Naive thymus-derived CD4-positive, alpha-beta T cell (primary cell): ENCODE results near the gene TRMT13. TPM values are rescaled to one million over a fixed set of nuclear protein-coding genes. Genes with fewer than 3 reads are reported as not detected.
A peak's percentile ranks its signal among the peaks of the same experiment; 100 is the strongest.

Source experiments
- ATAC-seq: fragments of 150-1000 bp; cut with Tn5 transposase; 2 replicates; pipeline ENCODE4 v1.10.0; 2021; ENCODE audit warnings: mild to moderate bottlenecking, moderate library complexity
- CTCF ChIA-PET: fragments of 350-600 bp; sonication (Branson Sonifier 250); formaldehyde crosslinking; loops from one replicate; lab custom pipeline; 2021; ENCODE audit warnings: antibody characterized with exemption; lab: Charles Lee
- POLR2A ChIA-PET: fragments of 350-600 bp; sonication (Branson Sonifier 250); formaldehyde crosslinking; loops from one replicate; lab custom pipeline; 2021; ENCODE audit warnings: antibody characterized with exemption, inconsistent platforms; lab: Charles Lee
- DNase-seq, 9 donors: peaks; one replicate each; pipeline versions ENCODE4 v3.0.0 to v3.0.0-alpha.2; 2020 to 2022; ENCODE audit warnings: mixed read lengths in 1 of 9
- H3K27ac ChIP-seq: one replicate; pipeline ENCODE4 v1.7.0; 2013; ENCODE audit warnings: mild to moderate bottlenecking, low read depth, low read length, moderate library complexity
- H3K27me3 ChIP-seq, 2 donors: one replicate each; pipeline ENCODE4 v1.7.0; 2013; ENCODE audit warnings: low read length in 2 of 2, mild to moderate bottlenecking in 2 of 2, moderate library complexity in 2 of 2; ENCODE audit not compliant: control insufficient read depth in 2 of 2, insufficient read depth in 2 of 2
- H3K36me3 ChIP-seq, 3 experiments: 1 replicate in 2 of 3; 2 replicates in 1 of 3; pipeline ENCODE4 v1.7.0; 2013; ENCODE audit warnings: low read length in 3 of 3, mild to moderate bottlenecking in 3 of 3, moderate library complexity in 1 of 3; ENCODE audit not compliant: insufficient read depth in 3 of 3, control insufficient read depth in 2 of 3
- H3K4me1 ChIP-seq, 2 donors: one replicate each; pipeline ENCODE4 v1.7.0; 2013; ENCODE audit warnings: low read length in 2 of 2, mild to moderate bottlenecking in 2 of 2, moderate library complexity in 1 of 2; ENCODE audit not compliant: control insufficient read depth in 2 of 2, insufficient read depth in 2 of 2
- H3K4me3 ChIP-seq: 2 replicates; pipeline ENCODE4 v1.7.0; 2013; ENCODE audit warnings: mild to moderate bottlenecking, low read length
- H3K9me3 ChIP-seq, 3 experiments: 1 replicate in 2 of 3; 2 replicates in 1 of 3; pipeline ENCODE4 v1.7.0; 2013; ENCODE audit warnings: low read length in 3 of 3; ENCODE audit not compliant: control insufficient read depth in 2 of 3
- H3K27ac Mint-ChIP-seq, 9 donors: one replicate each; pipeline ENCODE4 v1.8.0; 2020 to 2022; ENCODE audit warnings: mixed read lengths in 9 of 9, mild to moderate bottlenecking in 8 of 9, moderate library complexity in 5 of 9, inconsistent platforms in 2 of 9
- H3K27me3 Mint-ChIP-seq, 5 donors: one replicate each; pipeline ENCODE4 v1.8.0; 2021 to 2022; ENCODE audit warnings: mixed read lengths in 5 of 5, mild to moderate bottlenecking in 1 of 5
- H3K36me3 Mint-ChIP-seq, 5 donors: one replicate each; pipeline ENCODE4 v1.8.0; 2020 to 2022; ENCODE audit warnings: mixed read lengths in 5 of 5, mild to moderate bottlenecking in 3 of 5, inconsistent platforms in 1 of 5
- H3K4me1 Mint-ChIP-seq, 7 donors: one replicate each; pipeline ENCODE4 v1.8.0; 2020 to 2022; ENCODE audit warnings: mixed read lengths in 7 of 7, mild to moderate bottlenecking in 3 of 7, inconsistent platforms in 1 of 7
- H3K4me3 Mint-ChIP-seq, 10 donors: one replicate each; pipeline ENCODE4 v1.8.0; 2020 to 2022; ENCODE audit warnings: mild to moderate bottlenecking in 10 of 10, mixed read lengths in 10 of 10, moderate library complexity in 6 of 10, inconsistent platforms in 2 of 10
- H3K9me3 Mint-ChIP-seq, 11 donors: one replicate each; pipeline ENCODE4 v1.8.0; 2020 to 2022; ENCODE audit warnings: mixed read lengths in 11 of 11, mild to moderate bottlenecking in 4 of 11, inconsistent platforms in 1 of 11, moderate library complexity in 1 of 11
- intact Hi-C, 2 donors: fragments of 100-400 bp; cut with micrococcal nuclease; formaldehyde crosslinking; loops; one replicate each; pipeline ENCODE4 v1.15.1; 2023
- polyA plus RNA-seq, 2 donors: library from polyadenylated mRNA; unstranded; fragments of 300-500 nt; fragmentation: Illumina TruSeq; gene quantifications; one replicate each; pipeline ENCODE4 v1.2.3, GENCODE V29; 2021
- total RNA-seq, 6 experiments: library from RNA in 5 of 6; stranded (reverse) in 5 of 6; gene quantifications; 1 replicate in 5 of 6; 2 replicates in 1 of 6; pipeline ENCODE4 v1.2.3 and lab custom pipeline; 2021 to 2026

Gene TRMT13, protein sequence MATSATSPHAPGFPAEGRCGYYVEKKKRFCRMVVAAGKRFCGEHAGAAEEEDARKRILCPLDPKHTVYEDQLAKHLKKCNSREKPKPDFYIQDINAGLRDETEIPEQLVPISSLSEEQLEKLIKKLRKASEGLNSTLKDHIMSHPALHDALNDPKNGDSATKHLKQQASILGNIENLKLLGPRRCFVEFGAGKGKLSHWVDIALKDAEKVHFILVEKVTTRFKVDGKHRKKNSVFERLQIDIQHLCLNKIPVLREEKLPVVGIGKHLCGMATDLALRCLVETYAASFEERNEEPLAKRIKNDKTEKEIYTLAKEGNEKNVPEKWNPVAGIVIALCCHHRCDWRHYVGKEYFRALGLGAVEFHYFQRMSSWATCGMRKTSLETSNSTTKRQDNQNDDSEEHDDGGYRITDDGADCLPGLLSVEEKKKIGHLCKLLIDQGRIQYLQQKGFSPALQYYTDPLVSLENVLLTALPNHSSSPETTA
- 10 to 100 TPM; 15.3 to 60.3 (median 23.9) TPM for total RNA-seq
- 10 to 100 TPM in 1 of 2 donors, 1 to 10 TPM in 1; 8.7 to 13.1 TPM for polyA plus RNA-seq
- 17.0 reads per million, percentile 47 among the genes with 10 or more reads in this experiment for total RNA-seq (lab: John Stamatoyannopoulos, UW)

DNA sequence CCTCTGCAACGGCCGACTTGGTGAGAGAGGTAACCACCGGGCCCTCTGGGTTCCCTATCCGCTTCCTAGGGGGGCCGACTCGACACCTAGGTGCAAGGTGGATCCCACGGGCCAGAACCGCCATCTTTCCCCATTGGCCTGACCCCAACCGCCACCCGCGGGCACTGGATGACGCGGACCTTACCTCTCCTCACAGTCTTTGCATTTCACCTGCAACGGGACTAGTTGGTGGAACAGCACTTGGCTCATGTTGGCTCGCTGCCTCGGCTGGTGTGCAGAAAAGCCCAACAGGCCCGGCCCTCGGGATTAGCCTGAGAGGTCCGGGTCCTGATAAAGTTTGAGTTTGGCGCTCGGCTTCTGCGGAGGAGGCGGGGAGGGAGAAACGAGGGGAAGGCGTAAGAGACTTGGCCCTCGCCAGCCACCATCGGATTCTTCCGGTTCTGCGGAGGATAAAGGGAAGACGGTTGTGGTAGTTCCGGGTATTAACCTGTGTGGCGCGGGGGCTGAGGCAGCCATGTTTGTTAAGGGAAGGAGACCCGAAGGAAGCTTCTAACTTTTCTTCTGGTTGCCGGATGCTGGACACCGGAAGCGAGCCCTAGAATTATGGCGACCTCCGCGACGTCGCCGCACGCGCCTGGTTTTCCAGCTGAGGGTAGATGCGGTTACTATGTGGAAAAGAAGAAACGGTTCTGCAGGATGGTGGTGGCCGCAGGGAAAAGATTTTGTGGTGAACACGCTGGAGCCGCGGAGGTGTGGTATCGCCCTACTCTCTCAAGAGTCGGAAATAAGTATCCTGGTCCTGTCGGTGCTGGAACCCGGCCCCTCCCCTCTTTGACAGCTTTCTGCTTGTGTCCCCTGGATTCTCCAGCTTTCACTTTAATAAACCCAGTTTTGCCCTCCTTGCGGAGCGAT, at the start of gene TRMT13, which contains the start of gene SASS6:
Gene TRMT13 (plus strand): TSS at position 598 of the 912 bp plus-strand sequence. CDS start 6 bp downstream, at position 604.
Gene SASS6 (minus strand): TSS at position 365 of the 912 bp plus-strand sequence. CDS start 116 bp downstream, at position 249.
- Mint-ChIP-seq H3K27me3 (no peaks in the 10 kb centered on the region), H3K4me3 (peak within 1 kb of the TSS; percentile 90 to 99 (median 98)), H3K36me3 (peaks cover 0 to 5% (median 3%) of the 10 kb centered on the region in 5 donors), H3K9me3 (peaks cover 0 to 5% (median 0%) of the 10 kb centered on the region in 11 donors), H3K4me1 (peaks cover 7 to 53% (median 39%) of the 10 kb centered on the region in 7 donors), H3K27ac (peak within 1 kb of the TSS; percentile 86 to 99 (median 96))
- intact Hi-C loops, result loop anchor here (1.0 to 10.0 kb wide), 16 partner anchors 95 to 762 kb away; partner anchors contain the start of genes AGL (in 2 of the 2), DBT (in 2 of the 2), RTCA (in 2 of the 2) and CDC14A (in 1 of the 2)
- no peaks in the 10 kb centered on the region for H3K9me3 ChIP-seq
- POLR2A ChIA-PET, result interaction anchor here (0.7 to 1.4 kb wide), 8 partner anchors 59 to 220 kb away, joined by 3 to 8 read pairs (median 4); partner anchors contain the start of genes CDC14A, DBT, RTCA and SLC35A3
- peak within 1 kb of the TSS; percentile 74 for H3K27ac ChIP-seq
- no peaks in the 10 kb centered on the region for H3K27me3 ChIP-seq
- ATAC-seq, result peak; percentile 99
- H3K36me3 ChIP-seq, result peaks cover 0 to 13% (median 10%) of the 10 kb centered on the region in 3 experiments
- CTCF ChIA-PET, result interaction anchor here (0.6 to 1.1 kb wide), 3 partner anchors 168 to 736 kb away, joined by 3 read pairs; no protein-coding TSS in a partner anchor
- peaks cover 9 to 15% of the 10 kb centered on the region in 2 donors for H3K4me1 ChIP-seq
- DNase-seq, result peak; percentile 73 to 96 (median 94)
- H3K4me3 ChIP-seq, result peak within 1 kb of the TSS; percentile 92

DNA sequence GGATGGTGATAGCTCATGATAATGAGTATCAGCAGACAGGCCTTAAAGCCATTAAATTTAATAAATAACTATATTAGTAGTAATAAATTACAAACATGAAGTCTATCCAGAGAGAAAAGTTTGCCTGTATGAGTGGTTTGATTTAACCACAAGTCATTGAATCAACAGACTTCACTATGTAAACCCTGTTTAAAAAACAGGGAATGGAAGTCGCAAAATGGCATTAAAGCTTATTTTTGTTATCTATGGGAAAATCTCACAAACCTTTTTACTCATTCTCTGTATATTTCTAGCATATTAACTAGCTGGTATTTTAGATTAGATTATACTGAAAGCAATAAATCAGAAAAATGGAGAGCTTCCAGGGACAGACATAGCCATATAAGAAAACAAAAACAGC, 45.6 kb upstream of the TRMT13 start:
- Histone ChIP-seq H3K9me3 (no peaks in the 10 kb centered on the region), H3K27me3 (no peaks in the 10 kb centered on the region), H3K27ac (no peak overlapping the region), H3K4me3 (no peak overlapping the region), H3K36me3 (peaks cover 0 to 5% (median 0%) of the 10 kb centered on the region in 3 experiments), H3K4me1 (no peaks in the 10 kb centered on the region)
- Mint-ChIP-seq H3K36me3 (peaks cover 0 to 19% (median 4%) of the 10 kb centered on the region in 5 donors), H3K4me1 (peaks cover 0 to 3% (median 0%) of the 10 kb centered on the region in 7 donors), H3K27me3 (no peaks in the 10 kb centered on the region), H3K4me3 (no peak overlapping the region), H3K9me3 (no peaks in the 10 kb centered on the region), H3K27ac (peak overlapping the region in 1 of 9 donors; percentile 33)
- no peak for ATAC-seq
- intact Hi-C loops, result no loop called here
- DNase-seq, result no peak
- CTCF ChIA-PET, result no interaction called here
- POLR2A ChIA-PET, result interaction anchor here (0.9 kb wide), 1 partner anchor 179 kb away, joined by 3 read pairs; no protein-coding TSS in a partner anchor

DNA sequence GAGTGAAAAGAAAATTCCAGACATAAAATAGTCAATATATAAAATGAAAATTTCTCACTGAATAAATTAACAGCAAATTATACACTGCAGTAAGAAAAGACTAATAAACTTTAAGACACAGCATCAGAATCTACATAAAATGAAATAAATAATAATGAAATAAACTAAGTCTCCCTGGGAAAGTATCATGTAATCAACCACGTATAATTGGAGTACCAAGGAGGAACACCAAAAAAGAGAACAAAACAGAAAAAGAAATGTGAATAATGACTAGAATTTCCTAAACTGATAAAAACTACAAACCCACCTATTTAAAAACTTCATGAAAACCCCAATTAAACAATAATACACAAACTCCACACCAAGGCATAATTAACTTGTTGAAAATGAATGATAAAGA, 43.9 kb upstream of the TRMT13 start:
- ChIA-PET CTCF (no interaction called here), POLR2A (no interaction called here)
- no peak overlapping the region for H3K4me3 Mint-ChIP-seq
- H3K27me3 Mint-ChIP-seq, result no peaks in the 10 kb centered on the region
- no peaks in the 10 kb centered on the region for H3K9me3 Mint-ChIP-seq
- peaks cover 0 to 3% (median 0%) of the 10 kb centered on the region in 7 donors for H3K4me1 Mint-ChIP-seq
- peaks cover 0 to 27% (median 8%) of the 10 kb centered on the region in 5 donors for H3K36me3 Mint-ChIP-seq
- Histone ChIP-seq H3K4me1 (no peaks in the 10 kb centered on the region), H3K36me3 (peaks cover 0 to 5% (median 0%) of the 10 kb centered on the region in 3 experiments), H3K9me3 (no peaks in the 10 kb centered on the region), H3K27ac (no peak overlapping the region), H3K27me3 (no peaks in the 10 kb centered on the region), H3K4me3 (no peak overlapping the region)
- ATAC-seq (no peak), DNase-seq (no peak)
- intact Hi-C loops, result no loop called here
- peak overlapping the region in 2 of 9 donors; percentile 41 to 62 for H3K27ac Mint-ChIP-seq

DNA sequence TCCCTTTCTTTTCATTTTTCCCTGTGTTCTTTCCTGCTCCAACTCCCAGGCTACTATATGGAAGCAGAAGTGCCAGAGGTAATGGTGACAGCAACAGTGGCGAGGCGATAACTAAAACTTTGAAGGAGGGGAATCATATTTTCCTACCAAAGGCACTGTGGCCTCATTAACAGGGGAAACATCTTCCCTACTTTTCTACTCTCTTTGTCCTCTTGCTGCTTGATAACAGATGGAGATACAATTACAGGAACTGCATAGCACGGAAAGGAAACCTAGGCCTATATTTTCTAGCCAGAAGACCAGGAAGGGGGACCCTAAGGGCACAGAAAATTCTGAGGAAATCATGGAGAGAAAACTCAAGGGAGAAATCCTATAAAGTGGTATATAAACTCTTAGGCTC, 42.5 kb upstream of the TRMT13 start:
- ChIA-PET CTCF (no interaction called here), POLR2A (no interaction called here)
- DNase-seq, result no peak
- H3K4me1 ChIP-seq, result no peaks in the 10 kb centered on the region
- no peaks in the 10 kb centered on the region for H3K9me3 Mint-ChIP-seq
- ATAC-seq, result no peak
- H3K27me3 Mint-ChIP-seq, result no peaks in the 10 kb centered on the region
- H3K27ac Mint-ChIP-seq, result peak overlapping the region in 2 of 9 donors; percentile 2
- H3K4me3 Mint-ChIP-seq, result no peak overlapping the region
- no peak overlapping the region for H3K4me3 ChIP-seq
- peaks cover 0 to 3% (median 0%) of the 10 kb centered on the region in 7 donors for H3K4me1 Mint-ChIP-seq
- H3K36me3 ChIP-seq, result peaks cover 0 to 5% (median 0%) of the 10 kb centered on the region in 3 experiments
- H3K27me3 ChIP-seq, result no peaks in the 10 kb centered on the region
- peaks cover 0 to 30% (median 8%) of the 10 kb centered on the region in 5 donors for H3K36me3 Mint-ChIP-seq
- no peak overlapping the region for H3K27ac ChIP-seq
- H3K9me3 ChIP-seq, result no peaks in the 10 kb centered on the region
- intact Hi-C loops, result no loop called here

DNA sequence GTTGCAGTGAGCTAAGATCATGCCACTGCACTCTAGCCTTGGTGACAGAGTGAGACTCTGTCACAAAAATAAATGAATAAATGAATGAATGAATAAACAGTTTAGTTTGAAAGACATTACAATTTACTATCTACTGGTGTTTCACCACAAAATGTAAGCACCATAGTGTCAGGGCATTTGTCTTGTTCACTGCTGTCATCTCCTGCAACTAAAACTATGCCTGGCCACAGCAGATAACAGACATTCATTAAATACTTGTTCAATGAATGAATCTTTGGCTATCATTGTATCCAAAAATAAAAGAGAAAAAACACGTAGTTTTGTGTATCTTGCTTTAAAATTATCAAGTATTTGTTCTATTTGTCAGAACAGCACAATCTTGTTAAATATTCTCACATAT, 32.8 kb upstream of the TRMT13 start:
- Histone ChIP-seq H3K4me3 (no peak overlapping the region), H3K4me1 (no peaks in the 10 kb centered on the region), H3K9me3 (no peaks in the 10 kb centered on the region), H3K27me3 (no peaks in the 10 kb centered on the region), H3K27ac (no peak overlapping the region), H3K36me3 (peaks cover 0 to 29% (median 6%) of the 10 kb centered on the region in 3 experiments)
- H3K27ac Mint-ChIP-seq, result no peak overlapping the region
- no peaks in the 10 kb centered on the region for H3K27me3 Mint-ChIP-seq
- H3K4me1 Mint-ChIP-seq, result no peaks in the 10 kb centered on the region
- DNase-seq (no peak), ATAC-seq (no peak)
- H3K4me3 Mint-ChIP-seq, result no peak overlapping the region
- H3K9me3 Mint-ChIP-seq, result no peaks in the 10 kb centered on the region
- ChIA-PET CTCF (no interaction called here), POLR2A (no interaction called here)
- intact Hi-C loops, result no loop called here
- peaks cover 8 to 46% (median 25%) of the 10 kb centered on the region in 5 donors for H3K36me3 Mint-ChIP-seq

DNA sequence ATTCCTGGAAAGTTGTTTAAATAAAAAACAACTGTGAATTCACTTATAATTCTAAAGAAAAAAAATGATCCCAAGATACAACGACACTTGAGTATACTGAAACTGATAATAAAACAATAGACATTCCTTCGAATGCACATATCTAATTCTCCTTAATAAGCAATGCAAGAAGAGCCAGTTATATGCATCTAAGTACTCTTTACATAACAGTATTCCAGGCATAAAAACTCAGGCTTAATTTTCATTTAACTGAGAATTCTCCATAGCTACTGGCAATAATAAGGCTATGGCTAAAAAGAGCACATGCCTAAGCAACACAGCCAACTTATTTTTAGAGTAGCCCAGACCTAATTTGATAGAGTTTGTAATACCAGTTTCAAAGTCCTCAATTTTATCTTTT, 31.4 kb upstream of the TRMT13 start:
- Histone ChIP-seq H3K9me3 (no peaks in the 10 kb centered on the region), H3K4me3 (no peak overlapping the region), H3K4me1 (no peaks in the 10 kb centered on the region), H3K36me3 (peaks cover 0 to 36% (median 6%) of the 10 kb centered on the region in 3 experiments), H3K27ac (no peak overlapping the region), H3K27me3 (no peaks in the 10 kb centered on the region)
- DNase-seq, result no peak
- Mint-ChIP-seq H3K4me1 (no peaks in the 10 kb centered on the region), H3K27me3 (no peaks in the 10 kb centered on the region), H3K27ac (no peak overlapping the region), H3K9me3 (no peaks in the 10 kb centered on the region), H3K4me3 (no peak overlapping the region), H3K36me3 (peaks cover 0 to 43% (median 22%) of the 10 kb centered on the region in 5 donors)
- intact Hi-C loops, result no loop called here
- CTCF ChIA-PET, result interaction anchor here (0.6 kb wide), 1 partner anchor 1256 kb away, joined by 3 read pairs; no protein-coding TSS in a partner anchor
- POLR2A ChIA-PET, result no interaction called here
- no peak for ATAC-seq
